Measurements from ENCODE around the gene SOAT1. TPM values are rescaled to one million over a fixed set of nuclear protein-coding genes. Genes with fewer than 3 reads are reported as not detected.

The SOAT1 gene
- total RNA-seq, 1 experiment from 2014 or later = 43.0 TPM

DNA sequence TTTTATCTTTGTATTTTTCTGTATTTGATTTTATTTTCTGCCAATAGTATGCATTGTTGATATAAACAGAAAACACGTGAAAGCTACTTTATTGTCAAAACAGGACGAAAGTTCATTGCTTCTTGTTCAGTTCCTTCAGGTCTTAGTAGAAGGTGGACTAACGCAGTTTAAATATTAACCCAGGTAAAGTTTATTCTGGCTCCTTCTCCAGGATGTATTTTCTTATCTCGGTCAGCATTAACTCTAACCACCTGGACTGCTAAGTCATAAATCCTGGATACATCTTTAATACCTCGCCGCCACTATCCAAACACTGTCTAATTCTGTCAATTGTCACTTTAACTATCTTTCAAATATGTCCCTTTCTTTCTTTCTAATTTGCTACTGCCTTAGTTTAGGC is 5.7 kb upstream of the SOAT1 start:
- H3K9me3 ChIP-seq = no peaks in the 10 kb centered on the region
- no peaks in the 10 kb centered on the region for H3K27me3 ChIP-seq (replicated peaks; ENCODE audit: control insufficient read depth, insufficient read depth, low read length)
- peak in 1 of 2 experiments; percentile 62 for DNase-seq
- TF ChIP-seq, protein P1, sequence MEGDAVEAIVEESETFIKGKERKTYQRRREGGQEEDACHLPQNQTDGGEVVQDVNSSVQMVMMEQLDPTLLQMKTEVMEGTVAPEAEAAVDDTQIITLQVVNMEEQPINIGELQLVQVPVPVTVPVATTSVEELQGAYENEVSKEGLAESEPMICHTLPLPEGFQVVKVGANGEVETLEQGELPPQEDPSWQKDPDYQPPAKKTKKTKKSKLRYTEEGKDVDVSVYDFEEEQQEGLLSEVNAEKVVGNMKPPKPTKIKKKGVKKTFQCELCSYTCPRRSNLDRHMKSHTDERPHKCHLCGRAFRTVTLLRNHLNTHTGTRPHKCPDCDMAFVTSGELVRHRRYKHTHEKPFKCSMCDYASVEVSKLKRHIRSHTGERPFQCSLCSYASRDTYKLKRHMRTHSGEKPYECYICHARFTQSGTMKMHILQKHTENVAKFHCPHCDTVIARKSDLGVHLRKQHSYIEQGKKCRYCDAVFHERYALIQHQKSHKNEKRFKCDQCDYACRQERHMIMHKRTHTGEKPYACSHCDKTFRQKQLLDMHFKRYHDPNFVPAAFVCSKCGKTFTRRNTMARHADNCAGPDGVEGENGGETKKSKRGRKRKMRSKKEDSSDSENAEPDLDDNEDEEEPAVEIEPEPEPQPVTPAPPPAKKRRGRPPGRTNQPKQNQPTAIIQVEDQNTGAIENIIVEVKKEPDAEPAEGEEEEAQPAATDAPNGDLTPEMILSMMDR (IDR thresholded peaks at IDR 0.05; ENCODE audit: insufficient read depth in 1 of 2, low read depth in 1 of 2, low read length in 1 of 2, severe bottlenecking in 1 of 2, unreplicated experiment in 1 of 2) = no peak
- H3K27ac Mint-ChIP-seq (ENCODE audit: unreplicated experiment) = no peak overlapping the region
- H3K4me3 ChIP-seq (ENCODE audit: low read depth, low read length) = no peak overlapping the region
- intact Hi-C loops (cut with micrococcal nuclease; ENCODE audit: unreplicated experiment) = loop anchor here (2.0 kb wide), 1 partner anchor 25 kb away; no protein-coding TSS in a partner anchor
- peaks cover 38% of the 10 kb centered on the region for H3K4me1 ChIP-seq
- peaks cover 26% of the 10 kb centered on the region for H3K4me1 Mint-ChIP-seq (ENCODE audit: low read depth, unreplicated experiment)
- H3K36me3 Mint-ChIP-seq (ENCODE audit: insufficient read depth, unreplicated experiment) = no peaks in the 10 kb centered on the region
- POLR2A ChIA-PET = interaction anchor here (0.5 kb wide), 1 partner anchor 77 kb away, joined by 10 read pairs; no protein-coding TSS in a partner anchor
- H3K9me3 Mint-ChIP-seq (ENCODE audit: unreplicated experiment) = no peaks in the 10 kb centered on the region
- BruUV-seq (replicated peaks) = no TSS peak
- H3K36me3 ChIP-seq (ENCODE audit: control insufficient read depth, insufficient read depth, low read length) = no peaks in the 10 kb centered on the region
- H3K27me3 Mint-ChIP-seq (ENCODE audit: insufficient read depth, unreplicated experiment) = no peaks in the 10 kb centered on the region
- peak overlapping the region; percentile 42 for H3K4me3 Mint-ChIP-seq (ENCODE audit: unreplicated experiment)
- CTCF ChIA-PET = no interaction called here

GRCh38 chr1:179288977-179289376 is 4.6 kb upstream of the SOAT1 start:
- POLR2A ChIA-PET = no interaction called here
- BruUV-seq (replicated peaks) = no TSS peak

DNA sequence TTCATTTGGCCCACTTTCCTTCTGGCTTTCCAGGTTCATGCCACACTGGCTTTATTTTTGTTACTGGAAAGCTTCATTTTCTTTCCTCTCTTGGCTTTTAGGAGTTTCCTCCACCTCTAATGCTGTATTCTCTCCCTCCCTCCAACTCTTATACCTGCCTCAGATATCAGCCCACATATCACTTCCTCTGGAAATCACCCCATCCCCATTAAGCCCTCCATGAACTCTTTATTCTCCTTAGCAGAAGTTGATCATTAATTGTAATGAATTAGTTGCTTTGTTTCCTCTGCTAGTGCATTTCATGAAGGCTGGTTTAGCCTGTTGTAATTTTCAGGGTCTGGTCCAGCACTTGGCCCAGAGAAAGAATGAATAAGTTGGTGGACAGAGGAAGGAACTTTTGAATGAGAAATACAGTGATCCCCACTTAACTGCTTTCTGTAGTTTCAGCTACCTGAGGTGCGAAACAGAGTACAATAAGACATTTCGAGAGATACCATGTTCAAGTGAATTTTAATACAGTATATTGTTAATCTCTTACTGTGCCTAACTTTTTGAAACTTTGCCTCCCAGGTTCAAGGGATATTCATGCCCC is 1.7 kb downstream of the SOAT1 start:
- CTCF ChIA-PET = no interaction called here
- Histone ChIP-seq H3K27me3 (replicated peaks; ENCODE audit: control insufficient read depth, insufficient read depth, low read length) (no peaks in the 10 kb centered on the region), H3K4me3 (ENCODE audit: low read depth, low read length) (no peak overlapping the region; the same call in 1 of the 2 replicates), H3K4me1 (peaks cover 30% of the 10 kb centered on the region), H3K36me3 (ENCODE audit: control insufficient read depth, insufficient read depth, low read length) (no peaks in the 10 kb centered on the region), H3K9me3 (no peaks in the 10 kb centered on the region)
- POLR2A ChIA-PET = no interaction called here
- Mint-ChIP-seq H3K4me1 (ENCODE audit: low read depth, unreplicated experiment) (peaks cover 33% of the 10 kb centered on the region), H3K27ac (ENCODE audit: unreplicated experiment) (peak overlapping the region; percentile 99), H3K36me3 (ENCODE audit: insufficient read depth, unreplicated experiment) (peaks cover 9% of the 10 kb centered on the region), H3K27me3 (ENCODE audit: insufficient read depth, unreplicated experiment) (no peaks in the 10 kb centered on the region), H3K4me3 (ENCODE audit: unreplicated experiment) (peak overlapping the region; percentile 99), H3K9me3 (ENCODE audit: unreplicated experiment) (no peaks in the 10 kb centered on the region)
- TF ChIP-seq, protein P1 (IDR thresholded peaks at IDR 0.05; ENCODE audit: insufficient read depth in 1 of 2, low read depth in 1 of 2, low read length in 1 of 2, severe bottlenecking in 1 of 2, unreplicated experiment in 1 of 2) = no peak
- intact Hi-C loops (cut with micrococcal nuclease; ENCODE audit: unreplicated experiment) = no loop called here
- BruUV-seq (replicated peaks) = no TSS peak
- no peak for DNase-seq

More at GRCh38 chr1:179288977-179289376, 4.6 kb upstream of the SOAT1 start:
- Mint-ChIP-seq H3K27ac (ENCODE audit: unreplicated experiment) (peak overlapping the region; percentile 5), H3K4me1 (ENCODE audit: low read depth, unreplicated experiment) (peaks cover 29% of the 10 kb centered on the region), H3K9me3 (ENCODE audit: unreplicated experiment) (no peaks in the 10 kb centered on the region), H3K36me3 (ENCODE audit: insufficient read depth, unreplicated experiment) (peaks cover 9% of the 10 kb centered on the region), H3K4me3 (ENCODE audit: unreplicated experiment) (peak overlapping the region; percentile 28), H3K27me3 (ENCODE audit: insufficient read depth, unreplicated experiment) (no peaks in the 10 kb centered on the region)
- no peaks in the 10 kb centered on the region for H3K27me3 ChIP-seq (replicated peaks; ENCODE audit: control insufficient read depth, insufficient read depth, low read length)
- CTCF ChIA-PET = no interaction called here
- intact Hi-C loops (cut with micrococcal nuclease; ENCODE audit: unreplicated experiment) = loop anchor here (2.0 kb wide), 1 partner anchor 26 kb away; no protein-coding TSS in a partner anchor
- no peak overlapping the region for H3K4me3 ChIP-seq (ENCODE audit: low read depth, low read length)
- TF ChIP-seq, protein P1 (IDR thresholded peaks at IDR 0.05; ENCODE audit: insufficient read depth in 1 of 2, low read depth in 1 of 2, low read length in 1 of 2, severe bottlenecking in 1 of 2, unreplicated experiment in 1 of 2) = no peak
- peaks cover 39% of the 10 kb centered on the region for H3K4me1 ChIP-seq
- no peaks in the 10 kb centered on the region for H3K9me3 ChIP-seq
- DNase-seq = peak; percentile 43 to 58
- H3K36me3 ChIP-seq (ENCODE audit: control insufficient read depth, insufficient read depth, low read length) = no peaks in the 10 kb centered on the region
